Stimulated activated CD8-positive, alpha-beta memory T cell treated with anti-CD3 and anti-CD28 coated beads, Interleukin-7, amount 100 ng/mL, for 4 hours (primary cell): ENCODE data around the gene RSU1.

Experiments used
- DNase-seq, 2 donors: peaks; one replicate each; pipeline ENCODE4 v3.0.0-alpha.2; 2020; ENCODE audit warnings: low read depth in 2 of 2

The RSU1 gene

DNA sequence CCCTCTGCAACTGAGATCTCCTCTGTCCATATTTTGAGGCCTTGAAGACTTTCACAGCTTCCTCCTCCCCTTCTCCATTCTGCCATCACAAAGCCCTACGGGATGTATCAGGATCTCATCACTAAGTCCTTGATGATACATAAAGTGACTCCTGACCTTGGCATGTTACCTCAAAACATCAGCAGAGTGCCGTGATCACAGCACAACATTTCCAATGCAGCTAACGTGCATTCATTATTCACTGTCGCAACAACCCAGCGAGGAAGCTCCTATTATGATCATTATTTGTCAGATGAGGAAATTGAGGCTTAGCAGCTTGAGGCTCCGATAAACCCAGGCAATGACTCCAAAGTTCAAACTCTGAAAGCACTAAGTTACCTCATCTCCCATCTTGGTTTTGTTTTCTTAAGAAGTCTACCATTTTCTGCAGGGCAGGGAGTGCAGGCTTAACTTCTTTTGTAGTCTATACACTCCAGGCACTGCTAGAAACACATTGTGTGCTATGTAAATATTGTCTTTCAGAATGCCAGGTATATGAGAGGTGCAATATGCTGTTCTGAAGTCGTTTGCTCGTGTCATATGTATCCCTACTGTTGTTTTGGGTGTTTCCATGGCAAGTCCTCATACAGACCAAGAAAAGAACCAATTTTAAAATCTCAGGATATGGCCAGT lies 215.0 kb downstream of the RSU1 start:
- DNase-seq = no peak

DNA sequence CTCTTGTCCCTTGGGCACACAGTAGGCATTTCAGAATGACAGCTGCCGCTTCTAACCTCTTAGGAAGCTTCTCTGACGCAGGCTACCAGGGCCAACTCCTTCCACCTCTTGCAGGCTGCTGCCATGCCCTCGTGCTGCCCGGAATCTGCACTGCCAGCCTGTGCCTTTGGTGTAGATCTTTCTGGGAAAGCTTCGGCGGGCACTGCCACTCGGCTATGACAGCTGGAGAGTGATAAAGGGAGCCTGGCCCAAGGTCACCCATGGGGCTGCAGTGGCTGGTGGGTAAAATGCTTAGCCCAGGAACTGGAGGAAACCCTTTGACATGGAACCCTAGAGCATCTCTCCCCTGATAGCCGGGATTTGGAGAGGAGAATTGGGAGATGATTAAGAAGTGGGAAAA lies 217.6 kb downstream of the RSU1 start:
- DNase-seq = no peak

DNA sequence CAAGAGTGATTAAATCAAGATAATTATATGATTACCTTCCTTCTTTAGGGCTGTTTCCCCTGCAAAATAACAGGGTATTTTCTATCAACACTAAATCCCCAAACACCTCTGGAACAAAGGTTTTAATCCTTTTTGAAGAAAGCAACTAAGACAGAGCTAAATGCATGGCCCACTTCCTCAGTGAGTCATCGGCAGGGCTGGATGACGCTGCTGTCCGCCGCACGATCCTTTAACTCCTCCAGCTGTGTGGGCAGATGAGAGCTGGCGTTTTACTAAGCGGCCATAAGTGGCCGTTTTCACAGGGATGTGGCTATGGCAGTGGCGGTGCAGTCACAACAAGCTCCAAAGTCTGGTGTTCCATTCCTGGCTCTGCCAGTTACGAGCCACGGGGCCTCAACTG lies 219.6 kb downstream of the RSU1 start:
- no peak for DNase-seq

DNA sequence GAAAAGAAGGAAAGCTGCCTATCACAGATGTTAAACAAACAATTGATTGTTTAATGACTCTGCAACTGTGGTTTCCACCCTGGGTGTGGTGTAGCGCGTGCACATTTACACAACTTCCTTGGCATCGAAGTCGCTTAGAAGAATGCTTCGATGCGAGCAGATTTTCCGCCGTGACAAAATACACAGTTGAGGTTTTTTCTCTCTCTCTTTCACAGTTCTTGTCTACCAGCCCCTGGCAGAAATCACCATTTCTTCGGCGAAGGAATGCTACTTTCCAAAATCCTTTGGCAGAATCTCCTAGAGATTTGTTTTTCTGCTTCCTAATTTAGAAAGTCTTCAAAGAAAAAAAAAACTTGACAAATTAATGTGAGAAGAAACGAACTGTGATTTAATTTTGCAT lies 224.8 kb downstream of the RSU1 start:
- DNase-seq = no peak

DNA sequence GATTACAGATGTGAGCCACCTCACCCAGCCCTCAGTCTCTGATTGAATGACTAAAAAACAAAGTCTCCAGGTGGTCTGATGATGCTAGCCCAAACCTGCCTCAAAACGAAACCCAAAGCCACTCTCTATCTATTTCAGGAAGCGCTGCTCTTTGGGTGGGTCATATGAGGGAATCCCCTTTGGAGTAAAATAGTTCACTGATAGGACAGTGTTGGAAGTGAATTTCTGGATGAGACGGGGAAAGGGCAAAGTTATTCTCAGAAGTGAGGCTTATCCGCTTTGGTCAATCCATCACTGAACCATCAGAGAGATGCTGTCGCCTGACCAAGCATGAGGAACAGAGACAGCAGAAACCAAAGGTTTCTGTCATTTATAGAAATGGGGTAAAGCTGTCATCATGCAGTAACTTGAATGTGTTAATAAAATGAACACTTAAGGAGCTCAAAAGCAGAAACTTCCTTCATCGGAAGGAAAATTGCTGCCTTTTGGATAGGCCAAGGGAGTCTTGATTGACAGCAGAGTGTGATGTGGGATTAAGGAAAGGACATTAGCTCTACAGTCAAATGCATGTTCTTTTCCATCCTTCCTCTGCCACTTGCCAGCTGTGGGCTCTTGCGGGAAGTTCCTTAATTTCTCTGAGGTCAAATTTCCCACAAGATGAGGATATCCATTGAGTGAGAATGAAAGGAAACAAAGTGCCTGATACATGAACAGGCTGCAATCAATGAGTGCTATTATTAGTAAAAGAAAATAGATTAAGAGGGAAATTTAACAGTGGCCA lies 230.7 kb downstream of the RSU1 start:
- DNase-seq = no peak

DNA sequence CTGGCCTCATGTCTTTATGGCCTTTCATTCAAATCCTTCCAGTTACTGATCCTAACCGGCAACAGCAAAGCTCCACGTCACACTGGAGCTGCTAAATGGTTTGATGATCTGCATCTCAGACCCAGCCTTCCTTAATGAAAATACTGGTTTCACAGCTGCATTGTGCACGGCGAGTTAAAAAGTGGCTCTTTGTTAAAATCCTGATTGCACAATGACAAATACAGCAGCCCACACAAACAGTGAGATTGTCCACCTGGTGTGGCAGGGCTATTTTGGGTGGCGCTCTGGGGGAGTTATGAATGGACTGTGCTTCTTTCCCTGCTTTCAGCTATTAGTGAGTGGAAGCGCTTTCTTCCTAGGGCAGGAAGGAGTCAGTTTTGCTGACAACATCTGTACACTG lies 232.1 kb downstream of the RSU1 start:
- DNase-seq = no peak

DNA sequence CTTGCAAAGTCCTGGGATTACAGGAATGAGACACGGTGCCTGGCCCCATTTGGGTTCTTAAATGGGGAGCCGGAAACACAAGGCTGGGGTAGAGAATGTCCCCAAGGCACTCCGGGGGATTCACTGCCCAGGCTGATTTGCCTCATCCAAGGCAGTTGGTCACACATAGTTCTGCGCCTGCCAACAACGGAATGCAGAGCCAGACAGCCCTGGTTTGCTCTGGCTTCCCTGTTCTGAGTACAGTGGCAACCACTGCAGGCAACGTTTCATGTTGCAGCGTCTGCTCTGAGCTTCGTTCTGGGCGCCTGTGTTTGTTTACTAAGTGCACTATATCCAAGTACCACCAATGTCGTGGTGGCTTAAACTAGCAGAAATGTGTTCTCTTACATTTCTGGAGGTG lies 233.8 kb downstream of the RSU1 start:
- DNase-seq = no peak

DNA sequence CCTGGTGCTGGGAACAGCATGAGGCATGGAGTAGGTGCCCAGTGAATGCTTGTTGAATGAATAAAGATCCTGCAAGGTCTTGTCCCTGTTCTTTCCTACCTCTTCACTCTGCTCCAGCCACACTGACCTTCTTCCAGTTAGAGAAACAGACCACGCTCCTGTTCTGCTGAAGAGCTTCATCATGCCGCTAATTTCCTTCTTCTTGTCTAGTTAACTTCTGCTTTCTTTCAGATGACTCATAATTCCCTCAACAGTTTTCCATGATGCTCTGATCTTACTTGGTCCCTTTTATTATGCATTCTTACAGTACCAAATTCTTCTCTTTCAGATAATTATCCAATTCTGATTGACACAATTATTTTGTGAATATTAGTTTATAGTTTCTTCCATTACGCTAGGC lies 236.0 kb downstream of the RSU1 start:
- DNase-seq = no peak

DNA sequence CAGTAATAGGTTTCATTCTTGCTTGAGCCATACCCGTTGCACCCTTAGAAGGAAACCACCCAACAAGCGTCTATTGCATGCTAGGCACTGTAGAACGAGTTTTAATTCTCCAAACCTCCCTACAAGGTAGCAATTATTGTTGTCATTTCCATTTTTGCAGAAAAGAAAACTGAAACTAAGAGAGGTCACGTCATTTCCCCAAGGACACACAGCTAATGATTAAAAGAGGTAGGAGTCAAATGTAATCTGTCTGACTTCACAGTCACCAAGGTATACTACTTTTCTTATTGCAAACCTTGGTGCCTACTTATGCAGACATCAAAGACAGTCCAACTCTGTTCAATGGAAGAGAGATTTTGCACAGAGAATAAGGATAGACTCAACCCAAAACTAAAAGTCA lies 246.5 kb downstream of the RSU1 start:
- no peak for DNase-seq

DNA sequence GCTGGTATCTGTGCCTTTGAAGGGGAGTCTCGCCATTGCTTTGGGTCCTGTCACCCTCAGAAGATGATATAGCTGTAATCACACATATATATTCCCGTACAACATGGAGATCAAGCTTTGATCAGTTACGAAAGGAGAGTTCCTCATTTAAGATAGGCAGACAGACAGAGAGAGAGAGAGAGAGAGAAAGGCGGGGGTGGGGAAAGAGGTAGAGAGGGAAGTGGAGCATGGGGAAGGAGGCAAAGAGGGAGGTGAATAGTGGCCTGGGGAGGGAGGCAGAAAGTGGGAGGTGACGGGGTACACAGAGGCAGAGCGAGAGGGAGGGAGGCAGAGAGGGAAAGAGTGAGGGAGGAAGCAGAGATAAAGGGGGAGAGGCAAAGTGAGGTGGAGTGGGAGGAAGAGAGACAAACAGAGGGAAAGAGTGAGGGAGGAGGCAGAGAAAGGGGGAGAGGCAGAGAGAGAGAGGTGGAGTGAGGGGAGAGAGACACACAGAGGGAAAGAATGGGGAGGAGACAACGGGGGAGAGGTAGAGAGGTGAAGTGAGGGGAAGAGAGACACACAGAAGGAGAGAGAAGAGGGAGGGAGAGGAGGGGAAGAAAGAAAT lies 250.9 kb downstream of the RSU1 start:
- no peak for DNase-seq

DNA sequence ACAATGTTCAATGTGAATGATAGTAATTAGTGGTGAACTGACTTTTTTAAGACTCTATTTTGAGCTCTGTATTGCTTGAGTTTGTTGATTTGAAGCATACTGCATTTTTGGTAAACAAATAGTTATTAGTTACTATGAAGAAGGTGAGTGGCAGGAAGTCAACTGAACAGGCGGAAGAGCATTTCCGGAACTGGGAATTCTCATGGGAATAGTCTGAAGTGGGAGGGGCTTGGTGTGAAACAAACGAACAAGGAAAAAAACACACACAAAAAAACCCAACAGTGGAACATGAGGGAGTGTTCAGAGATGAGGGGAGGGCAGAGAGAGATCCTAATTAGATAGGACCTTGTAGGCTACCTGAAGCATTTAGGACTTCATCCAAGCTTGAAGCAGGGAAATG lies 251.6 kb downstream of the RSU1 start:
- DNase-seq = no peak

DNA sequence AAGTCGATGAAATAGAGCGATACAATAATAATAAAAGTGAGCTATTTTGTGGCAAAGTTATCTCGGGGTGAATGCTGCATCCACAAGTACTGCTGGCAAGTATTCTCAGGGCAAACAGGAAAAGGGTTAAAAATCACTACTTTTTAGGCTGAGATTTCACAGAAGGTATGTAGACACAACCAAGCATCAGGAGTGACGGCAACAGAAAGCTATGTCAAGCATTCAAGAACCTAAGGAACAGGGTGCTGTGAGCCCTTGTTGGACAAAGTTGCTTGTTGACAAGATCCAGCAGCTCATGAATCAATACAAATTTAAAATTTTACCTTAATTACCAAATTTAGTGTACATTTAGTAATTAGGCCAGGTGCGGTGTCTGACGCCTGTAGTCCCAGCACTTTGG lies 254.3 kb downstream of the RSU1 start:
- DNase-seq = no peak

DNA sequence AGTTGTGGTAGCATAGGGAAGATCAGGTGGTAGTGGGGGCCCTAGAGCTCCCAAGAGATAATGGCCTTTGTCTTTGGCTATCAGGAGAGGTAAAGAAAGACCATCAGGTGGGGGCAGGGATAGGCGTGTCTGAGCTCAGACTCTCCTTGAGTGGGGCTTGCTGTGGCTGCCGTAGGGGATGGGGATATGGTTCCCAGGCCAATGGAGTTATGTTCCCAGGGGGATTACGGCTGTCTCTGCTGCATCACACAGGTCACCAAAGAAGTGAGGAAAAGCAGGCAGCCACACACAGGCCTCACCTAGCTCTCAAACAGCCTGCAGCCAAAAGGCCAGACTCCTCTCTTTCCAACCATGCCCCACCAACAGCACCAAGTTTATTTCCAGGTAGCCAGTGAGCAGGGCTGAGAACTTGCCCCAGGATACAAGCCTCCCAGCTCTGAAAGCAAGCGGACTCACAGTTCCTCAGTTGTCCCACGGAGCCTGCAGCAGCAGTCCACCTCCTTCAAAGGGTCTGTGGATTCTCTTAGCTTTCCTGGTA lies 257.9 kb downstream of the RSU1 start:
- no peak for DNase-seq

DNA sequence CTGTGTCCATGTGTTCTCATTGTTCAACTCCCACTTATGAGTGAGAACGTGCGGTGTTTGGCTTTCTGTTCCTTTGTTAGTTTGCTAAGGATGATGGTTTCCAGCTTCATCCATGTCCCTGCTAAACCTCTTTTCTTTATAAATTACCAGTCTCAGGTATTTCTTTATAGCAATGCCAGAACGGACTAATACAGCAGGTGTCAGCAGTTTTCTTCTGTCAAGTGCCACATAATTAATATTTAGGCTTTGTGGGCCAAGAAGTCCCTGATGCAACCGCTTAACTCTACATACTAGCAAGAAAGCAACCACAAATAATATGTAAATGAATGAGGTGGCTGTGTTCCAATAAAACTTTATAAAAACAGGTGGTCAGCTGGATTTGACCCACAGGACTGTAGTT lies 269.3 kb downstream of the RSU1 start:
- DNase-seq = no peak

DNA sequence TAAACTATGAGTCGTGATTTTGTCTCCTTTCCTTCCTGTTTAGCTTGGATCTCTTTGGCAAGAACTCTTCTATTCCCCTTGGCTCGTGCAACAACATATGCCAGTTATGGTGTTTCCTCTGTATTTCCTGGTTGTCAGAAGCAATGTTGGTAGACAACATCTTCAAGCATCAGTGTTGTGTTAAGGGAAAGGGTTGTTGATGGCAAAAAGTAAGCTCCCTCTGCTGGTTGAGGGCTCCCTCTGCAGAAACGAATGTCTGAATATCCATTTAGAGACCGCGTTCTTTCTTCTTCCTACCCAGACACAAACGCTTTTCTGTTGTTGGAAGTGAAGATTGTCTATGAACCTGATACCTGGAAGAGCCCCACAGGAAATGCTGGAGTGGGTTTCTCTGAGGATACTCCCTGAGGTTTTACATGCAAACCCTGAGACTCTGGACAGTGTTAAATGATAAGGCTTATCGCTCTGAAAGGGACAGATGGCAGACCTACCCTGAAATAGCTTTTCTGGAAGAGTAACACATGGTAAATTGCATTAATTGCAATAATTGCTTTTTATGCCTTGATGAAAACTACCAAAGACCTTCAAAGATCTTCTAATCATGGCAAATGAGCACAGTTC lies 272.0 kb downstream of the RSU1 start:
- DNase-seq = no peak

DNA sequence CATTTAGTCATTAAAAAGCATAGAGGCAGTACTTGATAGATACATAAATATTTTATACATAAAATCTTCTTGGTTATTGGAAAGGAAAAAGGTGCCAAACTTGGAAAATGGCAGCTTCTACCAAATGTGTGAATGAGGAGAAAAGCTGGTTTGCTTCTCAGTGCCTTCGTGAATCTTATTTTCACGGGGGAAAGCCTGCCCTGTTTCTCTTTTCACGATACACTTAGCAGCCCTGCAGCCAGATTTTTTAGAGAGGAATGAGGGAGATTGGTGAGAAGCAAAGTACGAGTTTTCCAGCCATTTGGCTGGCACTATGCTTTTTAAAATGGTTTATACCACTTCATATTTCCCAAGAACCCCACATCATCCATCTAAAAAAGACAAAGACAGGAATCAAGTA lies 272.6 kb downstream of the RSU1 start:
- DNase-seq = no peak

DNA sequence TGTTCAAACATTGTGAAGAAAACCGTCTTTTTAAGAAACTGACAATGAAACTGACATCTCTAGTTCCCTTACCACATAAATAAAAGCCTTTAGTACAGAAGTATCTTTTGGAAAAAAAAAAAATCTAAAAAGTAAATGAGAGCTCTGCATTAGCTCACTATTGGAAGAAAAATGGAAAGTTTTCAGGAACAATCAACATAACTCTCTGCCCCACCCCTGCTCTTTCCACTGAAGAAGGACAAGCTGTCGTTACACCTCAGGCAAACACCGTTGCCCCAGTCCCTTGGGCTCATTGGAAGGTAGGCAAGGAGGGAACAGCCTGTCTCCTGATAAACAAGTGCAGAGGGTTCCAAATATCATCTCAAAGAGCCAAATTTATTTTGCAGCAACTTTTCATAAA lies 273.1 kb downstream of the RSU1 start:
- no peak for DNase-seq
